Measurements from ENCODE around the gene SLC22A23. TPM values are rescaled to one million over a fixed set of nuclear protein-coding genes. Genes with fewer than 3 reads are reported as not detected.

Gene SLC22A23
- total RNA-seq, 1 donor from 2014 or later, result 27.8 TPM

GRCh38 chr6:3367630-3368029, 89.2 kb downstream of the SLC22A23 start:
- H3K27ac ChIP-seq, result no peak overlapping the region
- no peak for TF ChIP-seq CTCF (IDR thresholded peaks at IDR 0.05)

DNA sequence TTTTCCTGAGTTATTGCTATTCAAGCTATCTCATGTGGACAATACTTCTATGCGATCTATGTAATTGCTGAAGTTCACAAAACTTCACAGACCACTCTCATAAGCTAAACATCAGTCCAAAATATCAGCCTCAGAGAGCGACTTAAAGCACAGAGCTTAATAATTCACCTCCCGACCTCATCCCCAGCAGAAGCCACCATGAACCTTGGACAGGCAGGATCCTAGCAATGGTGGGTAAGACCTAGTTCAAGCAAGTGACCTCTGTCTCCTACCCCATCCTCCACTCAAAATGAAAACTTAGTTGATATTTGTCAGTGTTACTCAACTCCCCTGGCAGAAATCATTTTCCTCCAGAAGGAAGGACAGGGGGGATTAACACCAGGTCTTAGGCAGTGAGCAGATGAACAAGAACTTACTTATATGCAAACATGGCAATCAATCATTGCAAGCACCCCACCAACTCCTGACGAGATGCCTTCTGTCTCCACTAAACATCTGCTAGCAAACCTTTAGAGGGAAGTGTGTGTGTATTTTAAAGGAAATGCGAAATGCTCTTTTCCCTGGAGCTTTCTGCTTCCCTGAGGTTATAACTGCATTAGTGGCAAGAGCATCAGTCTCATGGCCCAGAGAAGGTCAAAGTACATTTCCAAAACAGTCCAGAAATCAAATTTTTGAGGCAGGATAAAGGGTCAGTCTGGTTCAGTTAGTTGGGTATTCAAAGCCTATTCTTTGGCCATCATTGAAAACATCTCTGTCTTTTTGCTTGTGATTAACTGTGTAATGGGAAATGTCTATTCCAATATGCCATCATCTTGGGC, 90.0 kb downstream of the SLC22A23 start:
- Histone ChIP-seq H3K27ac (no peak overlapping the region), H3K27me3 (ENCODE audit: low read depth) (no peaks in the 10 kb centered on the region), H3K36me3 (no peaks in the 10 kb centered on the region), H3K4me3 (no peak overlapping the region), H3K9me3 (no peaks in the 10 kb centered on the region), H3K4me1 (peaks cover 3% of the 10 kb centered on the region)
- no peak for TF ChIP-seq CTCF (IDR thresholded peaks at IDR 0.05)
- intact Hi-C loops (cut with DNase I), result no loop called here
- DNase-seq (no peak), ATAC-seq (no peak)

More at GRCh38 chr6:3367630-3368029, 89.2 kb downstream of the SLC22A23 start:
- DNase-seq (no peak), ATAC-seq (no peak)
- Histone ChIP-seq H3K36me3 (no peaks in the 10 kb centered on the region), H3K9me3 (no peaks in the 10 kb centered on the region), H3K4me1 (peaks cover 3% of the 10 kb centered on the region), H3K4me3 (no peak overlapping the region), H3K27me3 (ENCODE audit: low read depth) (no peaks in the 10 kb centered on the region)
- intact Hi-C loops (cut with DNase I), result no loop called here

- intact Hi-C loops (cut with DNase I), result no loop called here
- H3K36me3 ChIP-seq, result no peaks in the 10 kb centered on the region
- no peaks in the 10 kb centered on the region for H3K9me3 ChIP-seq
- no peak for TF ChIP-seq CTCF (IDR thresholded peaks at IDR 0.05)
- H3K4me1 ChIP-seq, result peaks cover 14% of the 10 kb centered on the region
- no peak overlapping the region for H3K27ac ChIP-seq
- no peaks in the 10 kb centered on the region for H3K27me3 ChIP-seq (ENCODE audit: low read depth)
- DNase-seq (no peak), ATAC-seq (no peak)
- H3K4me3 ChIP-seq, result no peak overlapping the region
These were observed 92.5 kb downstream of the SLC22A23 start for GRCh38 chr6:3364391-3364790.

DNA sequence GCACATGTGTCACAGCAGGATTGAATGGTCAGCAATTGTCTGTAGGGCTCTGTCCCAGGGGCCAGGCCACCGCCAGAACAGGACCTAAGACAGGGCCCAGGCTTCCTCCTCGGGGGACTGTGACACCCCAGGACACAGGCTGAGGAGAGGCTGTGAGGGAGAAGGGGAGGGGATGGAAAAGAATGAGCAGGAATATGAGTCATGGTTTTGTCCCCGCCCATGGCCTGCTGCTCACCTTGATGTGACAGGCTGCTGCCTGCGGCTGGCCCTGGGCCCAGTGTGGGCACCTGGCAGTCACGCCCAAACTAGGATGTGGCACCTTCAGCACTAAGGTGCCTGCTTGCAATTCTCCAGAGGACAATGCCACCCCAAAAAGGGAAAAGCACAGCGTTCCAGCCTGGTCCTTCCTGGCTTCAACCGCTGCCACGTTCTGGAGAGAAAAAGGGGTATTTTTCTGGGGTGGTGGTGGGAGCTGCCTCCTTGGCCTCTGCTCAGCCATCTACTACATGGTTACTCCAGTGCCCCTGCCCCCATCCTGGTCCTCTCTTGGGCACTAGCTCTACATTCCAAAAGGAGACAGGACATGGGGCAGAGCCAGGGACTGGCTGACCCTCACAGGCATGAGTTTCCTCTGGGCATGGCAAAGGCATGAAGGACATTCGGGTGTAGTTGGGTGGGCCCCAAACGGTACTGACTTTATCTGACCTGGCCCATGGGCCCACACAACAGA, 93.4 kb downstream of the SLC22A23 start:
- DNase-seq (peak; percentile 89), ATAC-seq (peak; percentile 94 to 96)
- H3K9me3 ChIP-seq, result no peaks in the 10 kb centered on the region
- peak overlapping the region; percentile 56 for H3K27ac ChIP-seq
- no peaks in the 10 kb centered on the region for H3K27me3 ChIP-seq (ENCODE audit: low read depth)
- no peak overlapping the region for H3K4me3 ChIP-seq
- intact Hi-C loops (cut with DNase I), result no loop called here
- no peaks in the 10 kb centered on the region for H3K36me3 ChIP-seq
- peaks cover 14% of the 10 kb centered on the region for H3K4me1 ChIP-seq
- TF ChIP-seq CTCF (IDR thresholded peaks at IDR 0.05), result no peak

- H3K36me3 ChIP-seq, result no peaks in the 10 kb centered on the region
- ATAC-seq (no peak), DNase-seq (no peak)
- H3K9me3 ChIP-seq, result no peaks in the 10 kb centered on the region
- no peak for TF ChIP-seq CTCF (IDR thresholded peaks at IDR 0.05)
- no peaks in the 10 kb centered on the region for H3K27me3 ChIP-seq (ENCODE audit: low read depth)
- intact Hi-C loops (cut with DNase I), result no loop called here
- H3K27ac ChIP-seq, result no peak overlapping the region
- H3K4me1 ChIP-seq, result peaks cover 26% of the 10 kb centered on the region
- no peak overlapping the region for H3K4me3 ChIP-seq
These were observed 95.4 kb downstream of the SLC22A23 start for GRCh38 chr6:3361312-3362037.
